SU-DHL-6 (cell line): Measurements from ENCODE around the gene ARHGEF37.

ENCODE experiments used
- CTCF ChIP-seq: fragments of 200-600 bp; sonication (generic); IDR thresholded peaks from one replicate; pipeline ENCODE4 v1.5.1; 2017; ENCODE audit warnings: antibody characterized with exemption, mild to moderate bottlenecking, low read length, moderate library complexity; ENCODE audit not compliant: insufficient read depth, poor library complexity, severe bottlenecking
- EZH2phosphoT487 ChIP-seq: fragments of 200-600 bp; sonication (generic), shearing (Covaris generic); conservative IDR thresholded peaks from 2 replicates; pipeline ENCODE4 v1.6.1; 2018; ENCODE audit warnings: mild to moderate bottlenecking, antibody characterized with exemption, low read length, moderate library complexity, mixed read lengths

- no peak for TF ChIP-seq CTCF
- no peak for TF ChIP-seq EZH2phosphoT487
Observed at GRCh38 chr5:149537374-149537975, 43.8 kb upstream of the ARHGEF37 start.
